IPS DF 4.7 (cell line): Measurements from ENCODE around the gene ADAMTS13.
"Not testable (repeated sequence)": the region's sequence is repeated elsewhere in the genome, so short reads cannot be mapped to it uniquely, and the experiment has no call there.

Experiments used
- DNase-seq: peaks from one replicate; pipeline ENCODE4 v3.0.0-alpha.2; 2013; ENCODE audit warnings: low spot score; ENCODE audit errors: extremely low read depth

Gene ADAMTS13

GRCh38 chr9:133421615-133422542 lies at the start of gene ADAMTS13:
ADAMTS13 (plus strand) TSS chr9:133422367; CDS start chr9:133422444, 77 bp downstream.
- no peak for DNase-seq

GRCh38 chr9:133374612-133375115 lies 47.5 kb upstream of the ADAMTS13 start:
- no peak for DNase-seq

GRCh38 chr9:133375116-133375723 lies 46.9 kb upstream of the ADAMTS13 start:
- DNase-seq: no peak

- DNase-seq: no peak
These were observed 46.2 kb upstream of the ADAMTS13 start, which contains the start of the genes STKLD1 and SURF4 for GRCh38 chr9:133375724-133376654. STKLD1 (plus strand) TSS chr9:133376366; CDS start chr9:133376474, 108 bp downstream. SURF4 (minus strand) TSS chr9:133376060; CDS start chr9:133375969, 91 bp downstream.

GRCh38 chr9:133377280-133377679 lies 44.9 kb upstream of the ADAMTS13 start:
- not testable (repeated sequence) for DNase-seq

- DNase-seq: no peak
These were observed 44.4 kb upstream of the ADAMTS13 start for GRCh38 chr9:133377721-133378216.

GRCh38 chr9:133378408-133378962 lies 43.7 kb upstream of the ADAMTS13 start:
- no peak for DNase-seq

GRCh38 chr9:133379153-133380086 lies 42.7 kb upstream of the ADAMTS13 start:
- DNase-seq: no peak

GRCh38 chr9:133380734-133381133 lies 41.4 kb upstream of the ADAMTS13 start:
- no peak for DNase-seq

- DNase-seq: no peak
These were observed 39.5 kb upstream of the ADAMTS13 start for GRCh38 chr9:133382507-133383141.

GRCh38 chr9:133383438-133383837 lies 38.7 kb upstream of the ADAMTS13 start:
- no peak for DNase-seq

- no peak for DNase-seq
These were observed 37.3 kb upstream of the ADAMTS13 start for GRCh38 chr9:133384736-133385321.

GRCh38 chr9:133385452-133385851 lies 36.7 kb upstream of the ADAMTS13 start:
- DNase-seq: no peak

GRCh38 chr9:133386338-133386737 lies 35.8 kb upstream of the ADAMTS13 start:
- no peak for DNase-seq

GRCh38 chr9:133387680-133388079 lies 34.5 kb upstream of the ADAMTS13 start:
- DNase-seq: no peak

- DNase-seq: no peak
These were observed 33.1 kb upstream of the ADAMTS13 start for GRCh38 chr9:133389025-133389557.

- no peak for DNase-seq
These were observed 32.6 kb upstream of the ADAMTS13 start for GRCh38 chr9:133389562-133389961.

- no peak for DNase-seq
These were observed 31.5 kb upstream of the ADAMTS13 start for GRCh38 chr9:133390713-133391112.
